ENCODE results near the gene ZNF630.
"Not testable (repeated sequence)": the region's sequence is repeated elsewhere in the genome, so short reads cannot be mapped to it uniquely, and the experiment has no call there.

The ZNF630 gene

GRCh38 chrX:48071064-48071985, at the start of gene ZNF630:
ZNF630 (minus strand) TSS chrX:48071640; CDS start chrX:48066886, 4,754 bp downstream.
- DNase-seq (ENCODE audit: low read depth, low spot score): no peak

- DNase-seq (ENCODE audit: low read depth, low spot score): no peak
These were observed 36.3 kb upstream of the ZNF630 start for GRCh38 chrX:48107717-48108116.

- DNase-seq (ENCODE audit: low read depth, low spot score): no peak
These were observed 31.5 kb upstream of the ZNF630 start for GRCh38 chrX:48102874-48103374.

- no peak for DNase-seq (ENCODE audit: low read depth, low spot score)
These were observed 30.0 kb upstream of the ZNF630 start for GRCh38 chrX:48101443-48101842.

- DNase-seq (ENCODE audit: low read depth, low spot score): not testable (repeated sequence)
These were observed 21.1 kb upstream of the ZNF630 start for GRCh38 chrX:48092558-48092957.

GRCh38 chrX:48090123-48090522, 18.7 kb upstream of the ZNF630 start:
- DNase-seq (ENCODE audit: low read depth, low spot score): no peak

- no peak for DNase-seq (ENCODE audit: low read depth, low spot score)
These were observed 14.6 kb upstream of the ZNF630 start for GRCh38 chrX:48086082-48086481.

- DNase-seq (ENCODE audit: low read depth, low spot score): no peak
These were observed 12.3 kb upstream of the ZNF630 start for GRCh38 chrX:48083706-48084105.

- no peak for DNase-seq (ENCODE audit: low read depth, low spot score)
These were observed 11.8 kb upstream of the ZNF630 start for GRCh38 chrX:48083212-48083611.

- no peak for DNase-seq (ENCODE audit: low read depth, low spot score)
These were observed 4.9 kb upstream of the ZNF630 start for GRCh38 chrX:48076343-48076742.

GRCh38 chrX:48071986-48072605, 656 bp upstream of the ZNF630 start:
- no peak for DNase-seq (ENCODE audit: low read depth, low spot score)

- no peak for DNase-seq (ENCODE audit: low read depth, low spot score)
These were observed 3.1 kb downstream of the ZNF630 start for GRCh38 chrX:48068096-48068887.

GRCh38 chrX:48064261-48064660, 7.2 kb downstream of the ZNF630 start:
- DNase-seq (ENCODE audit: low read depth, low spot score): no peak

GRCh38 chrX:48059296-48059639, 12.2 kb downstream of the ZNF630 start:
- no peak for DNase-seq (ENCODE audit: low read depth, low spot score)

GRCh38 chrX:48058621-48059295, 12.7 kb downstream of the ZNF630 start:
- no peak for DNase-seq (ENCODE audit: low read depth, low spot score)

GRCh38 chrX:48046846-48047245, 24.6 kb downstream of the ZNF630 start:
- no peak for DNase-seq (ENCODE audit: low read depth, low spot score)

- no peak for DNase-seq (ENCODE audit: low read depth, low spot score)
These were observed 25.8 kb downstream of the ZNF630 start for GRCh38 chrX:48045410-48046311.

- no peak for DNase-seq (ENCODE audit: low read depth, low spot score)
These were observed 28.4 kb downstream of the ZNF630 start for GRCh38 chrX:48043056-48043455.

GRCh38 chrX:48035891-48036290, 35.5 kb downstream of the ZNF630 start:
- no peak for DNase-seq (ENCODE audit: low read depth, low spot score)

GRCh38 chrX:48030641-48031173, 40.7 kb downstream of the ZNF630 start:
- not testable (repeated sequence) for DNase-seq (ENCODE audit: low read depth, low spot score)
